Heart left ventricle (tissue), 13 donors: ENCODE data around the gene M6PR.
"Not testable (repeated sequence)": the region's sequence is repeated elsewhere in the genome, so short reads cannot be mapped to it uniquely, and the experiment has no call there.

ENCODE experiments used
- POLR2A ChIP-seq, 2 donors: fragments of 450-650 bp; IDR thresholded peaks; one replicate each; pipeline ENCODE4 v1.6.1; 2017; ENCODE audit warnings: antibody characterized with exemption in 2 of 2, mild to moderate bottlenecking in 2 of 2, moderate library complexity in 2 of 2
- TF ChIP-seq, protein P1 (sequence below), 12 donors: fragments of 200-600 bp; sonication (generic) in 4 of 12; IDR thresholded peaks; one replicate each; pipeline versions ENCODE4 v1.5.0 to v1.8.0; 2018 to 2022; ENCODE audit warnings: antibody characterized with exemption in 12 of 12, mild to moderate bottlenecking in 5 of 12
- donor health status: ischemic (EF 13 %, LVEDD 7.1; RV severe dilation, severe dysfunction).
- donor health status: DM: no; HTN: yes; CAD: no.
- donor health status: DM: no; HTN: no; CAD: no.
- donor health status: ischemic (EF 25% LVEDD 6.9; RV normal size, moderate dysfunction).
- donor health status: ischemic (EF 25% LVEDD 5.7; RV mildly dilated, moderate dysfunction).
- donor health status: ischemic (EF 35%, LVEDD 5.7; RV mildly dilated, moderate dysfunction).
- donor health status: nonischemic (EF 11% LVEDD 7.7; RV severe dilation, severe dysfunction).
- donor health status: DM: yes; HTN: yes; CAD: no.
- donor health status: PGD.
- donor health status: ischemic (EF 29% LVEDD 5.4; RV normal size, mild dysfunction).
- donor health status: nonischemic (EF 23%, LVEDD 6.1; RV moderate dilation, normal function).

DNA sequence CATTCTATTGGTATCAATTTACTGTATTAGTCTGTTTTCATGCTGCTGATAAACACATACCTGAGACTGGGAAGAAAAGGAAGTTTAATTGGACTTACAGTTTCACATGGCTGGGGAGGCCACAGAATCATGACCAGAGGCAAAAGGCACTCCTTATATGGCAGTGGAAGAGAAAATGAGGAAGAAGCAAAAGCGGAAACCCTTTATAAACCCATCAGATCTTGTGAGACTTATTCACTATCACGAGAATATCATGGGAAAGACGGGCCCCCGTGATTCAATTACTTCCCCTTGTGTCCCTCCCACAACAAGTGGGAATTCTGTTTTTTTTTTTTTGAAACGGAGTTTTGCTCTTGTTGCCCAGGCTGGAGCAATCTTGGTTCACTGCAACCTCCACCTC, 46.7 kb downstream of the M6PR start:
- TF ChIP-seq, protein P1, sequence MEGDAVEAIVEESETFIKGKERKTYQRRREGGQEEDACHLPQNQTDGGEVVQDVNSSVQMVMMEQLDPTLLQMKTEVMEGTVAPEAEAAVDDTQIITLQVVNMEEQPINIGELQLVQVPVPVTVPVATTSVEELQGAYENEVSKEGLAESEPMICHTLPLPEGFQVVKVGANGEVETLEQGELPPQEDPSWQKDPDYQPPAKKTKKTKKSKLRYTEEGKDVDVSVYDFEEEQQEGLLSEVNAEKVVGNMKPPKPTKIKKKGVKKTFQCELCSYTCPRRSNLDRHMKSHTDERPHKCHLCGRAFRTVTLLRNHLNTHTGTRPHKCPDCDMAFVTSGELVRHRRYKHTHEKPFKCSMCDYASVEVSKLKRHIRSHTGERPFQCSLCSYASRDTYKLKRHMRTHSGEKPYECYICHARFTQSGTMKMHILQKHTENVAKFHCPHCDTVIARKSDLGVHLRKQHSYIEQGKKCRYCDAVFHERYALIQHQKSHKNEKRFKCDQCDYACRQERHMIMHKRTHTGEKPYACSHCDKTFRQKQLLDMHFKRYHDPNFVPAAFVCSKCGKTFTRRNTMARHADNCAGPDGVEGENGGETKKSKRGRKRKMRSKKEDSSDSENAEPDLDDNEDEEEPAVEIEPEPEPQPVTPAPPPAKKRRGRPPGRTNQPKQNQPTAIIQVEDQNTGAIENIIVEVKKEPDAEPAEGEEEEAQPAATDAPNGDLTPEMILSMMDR (IDR thresholded peaks at IDR 0.05), result not testable (repeated sequence)
- not testable (repeated sequence) for TF ChIP-seq POLR2A (IDR thresholded peaks at IDR 0.05)
